ENCODE measurements around the gene PUSL1. TPM values are rescaled to one million over a fixed set of nuclear protein-coding genes. Genes with fewer than 3 reads are reported as not detected.

The PUSL1 gene
- total and polyA plus RNA-seq, 2 of the 4 experiments (the other 2 are of a cell fraction), result 10.9 to 33.0 TPM

DNA sequence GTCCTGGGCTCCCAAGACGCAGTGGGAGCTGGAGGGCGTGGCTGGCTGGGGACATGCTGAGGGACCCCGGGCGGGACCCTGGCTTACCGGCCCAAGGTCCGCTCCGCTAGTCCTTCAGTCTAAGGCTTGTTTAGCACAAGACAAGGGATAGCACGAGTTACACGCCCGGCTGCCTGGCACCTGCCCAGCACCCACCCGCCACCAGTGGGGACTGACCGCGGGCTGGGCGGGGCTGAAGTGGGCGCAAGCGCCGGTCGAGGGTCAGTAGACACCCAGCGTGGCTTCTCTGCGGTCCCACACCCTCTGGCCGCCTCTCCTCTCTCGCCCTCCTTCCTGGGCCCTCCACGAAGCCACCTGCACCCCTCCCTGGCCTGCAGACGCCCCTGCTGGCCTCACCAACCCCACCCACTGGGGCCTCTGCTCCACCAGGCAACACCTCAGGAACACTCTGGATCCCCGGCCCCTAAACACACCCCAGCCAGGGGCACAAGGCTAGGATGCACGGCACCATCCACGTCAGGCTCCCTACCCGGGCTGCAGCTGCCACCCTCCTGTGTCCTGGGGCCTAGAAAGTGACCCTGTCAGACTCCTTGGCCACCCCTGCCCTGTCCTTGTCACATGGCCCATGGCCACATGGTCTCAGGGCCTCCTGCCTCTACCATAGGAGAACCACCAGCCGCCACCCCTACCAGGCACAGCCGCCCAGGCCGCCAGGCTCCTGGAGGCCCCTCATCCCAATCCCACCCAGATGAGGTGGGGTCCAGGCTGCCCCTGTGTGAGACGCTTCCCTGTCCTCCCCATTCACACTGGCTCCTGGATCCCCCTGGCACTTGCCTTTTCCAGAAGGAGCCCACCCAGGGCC, 28.8 kb downstream of the PUSL1 start (continued):
- no peak for TF ChIP-seq NFE2L2 (IDR thresholded peaks at IDR 0.05; ENCODE audit: low read depth, low read length)

DNA sequence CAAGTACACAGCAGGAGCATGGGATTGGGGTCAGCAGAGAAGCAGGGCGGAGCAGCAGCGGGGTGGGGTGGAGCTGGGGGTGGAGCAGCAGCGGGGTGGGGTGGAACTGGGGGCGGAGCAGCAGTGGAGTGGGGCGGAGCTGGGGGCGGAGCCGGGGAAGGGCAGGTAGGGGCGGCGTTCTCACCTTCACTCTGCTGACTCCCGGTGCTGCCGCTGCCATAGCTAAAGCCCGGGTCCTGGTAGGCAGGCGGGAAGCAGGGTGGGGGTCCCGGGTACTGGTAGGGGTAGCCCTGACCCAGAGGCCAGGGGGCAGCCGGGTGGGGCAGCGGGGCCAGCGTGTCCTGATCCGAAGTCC, 29.4 kb downstream of the PUSL1 start:
- no peak overlapping the region for H3K27ac ChIP-seq (ENCODE audit: insufficient read depth, low read length)
- DNase-seq, result no peak
- H4K20me1 ChIP-seq (ENCODE audit: insufficient read depth, low read length), result peaks cover 18% of the 10 kb centered on the region
- in situ Hi-C loops (cut with MboI; ENCODE audit: low sequenced_read_pairs), result no loop called here
- no peak overlapping the region for H2AK5ac ChIP-seq (ENCODE audit: low read depth, low read length)
- peaks cover 9% of the 10 kb centered on the region for H3K9me1 ChIP-seq (ENCODE audit: insufficient read depth, low read length)
- H3K56ac ChIP-seq (ENCODE audit: extremely low read depth, insufficient read depth, low read length), result no peak overlapping the region
- no peak overlapping the region for H4K8ac ChIP-seq (ENCODE audit: low read depth in 2 of 2, low read length in 2 of 2)
- H3K9ac ChIP-seq (ENCODE audit: low read depth, low read length), result no peak overlapping the region
- no peak overlapping the region for H2AFZ ChIP-seq (replicated peaks; ENCODE audit: low read length, poor library complexity)
- H3K79me1 ChIP-seq (ENCODE audit: low read depth in 1 of 2, low read length in 2 of 2), result peaks cover 12 to 19% of the 10 kb centered on the region in 2 experiments
- no peak overlapping the region for H3K4me3 ChIP-seq (ENCODE audit: insufficient read depth, low read depth, low read length)
- POLR2A ChIA-PET (ENCODE audit: unreplicated experiment), result no interaction called here
- no peak overlapping the region for H3K18ac ChIP-seq (ENCODE audit: low read depth, low read length)
- intact Hi-C loops (cut with micrococcal nuclease), result no loop called here
- H3K4me1 ChIP-seq (ENCODE audit: control insufficient read depth, insufficient read depth, low read length), result no peaks in the 10 kb centered on the region
- dilution Hi-C loops (cut with HindIII; ENCODE audit: low sequenced_read_pairs, unreplicated experiment), result no loop called here
- 79% methylated on average over 5 of the region's 18 CpGs; no CpG with 5 or more reads in 1 of the 2 experiments for whole genome bisulfite sequencing, 2 experiments (ENCODE audit: extremely low coverage in 2 of 2, insufficient read length in 1 of 2)
- H3K4me2 ChIP-seq (ENCODE audit: low read depth, low read length), result no peak overlapping the region
- H3K23ac ChIP-seq (ENCODE audit: low read depth, low read length), result no peak overlapping the region
- H3K9me3 ChIP-seq (ENCODE audit: control insufficient read depth, insufficient read depth, low read length), result no peaks in the 10 kb centered on the region
- H3K4ac ChIP-seq (ENCODE audit: low read depth, low read length), result no peak overlapping the region
- H2BK20ac ChIP-seq (ENCODE audit: low read depth, low read length), result no peak overlapping the region
- H3K36me3 ChIP-seq (ENCODE audit: control insufficient read depth, insufficient read depth, low read length), result peaks cover 48% of the 10 kb centered on the region
- CTCF ChIA-PET, result no interaction called here
- no peak overlapping the region for H2AK9ac ChIP-seq (replicated peaks; ENCODE audit: low read depth, low read length, poor library complexity)
- no peak overlapping the region for H2BK15ac ChIP-seq (ENCODE audit: low read depth, low read length)
- no peak for TF ChIP-seq MAZ (IDR thresholded peaks at IDR 0.05; ENCODE audit: borderline replicate concordance, low read depth, low read length)
- H4K5ac ChIP-seq (ENCODE audit: low read depth, low read length), result no peak overlapping the region
- no peaks in the 10 kb centered on the region for H3K27me3 ChIP-seq (ENCODE audit: control insufficient read depth, insufficient read depth, low read length)
- H3K14ac ChIP-seq (replicated peaks; ENCODE audit: low read depth, low read length), result no peak overlapping the region
- H2BK5ac ChIP-seq (ENCODE audit: low read depth, low read length, poor library complexity, severe bottlenecking), result no peak overlapping the region
- no peak overlapping the region for H2BK120ac ChIP-seq (ENCODE audit: low read depth, low read length)
- ATAC-seq (ENCODE audit: low read depth), result 0 out of 2 replicates have a peak, but pooled peaks have one; percentile 47
- BruUV-seq (replicated peaks), result no TSS peak
- H4K91ac ChIP-seq (ENCODE audit: insufficient read depth, low read depth, low read length), result no peak overlapping the region
